GM12872 (cell line): ENCODE measurements around the gene ZCWPW1.

Source experiments
- TF ChIP-seq, protein P1 (sequence below): IDR thresholded peaks from 3 replicates; pipeline ENCODE4 v1.5.1; 2011; ENCODE audit warnings: low read depth, mild to moderate bottlenecking, low read length, moderate library complexity; ENCODE audit not compliant: insufficient read depth

Gene ZCWPW1

DNA sequence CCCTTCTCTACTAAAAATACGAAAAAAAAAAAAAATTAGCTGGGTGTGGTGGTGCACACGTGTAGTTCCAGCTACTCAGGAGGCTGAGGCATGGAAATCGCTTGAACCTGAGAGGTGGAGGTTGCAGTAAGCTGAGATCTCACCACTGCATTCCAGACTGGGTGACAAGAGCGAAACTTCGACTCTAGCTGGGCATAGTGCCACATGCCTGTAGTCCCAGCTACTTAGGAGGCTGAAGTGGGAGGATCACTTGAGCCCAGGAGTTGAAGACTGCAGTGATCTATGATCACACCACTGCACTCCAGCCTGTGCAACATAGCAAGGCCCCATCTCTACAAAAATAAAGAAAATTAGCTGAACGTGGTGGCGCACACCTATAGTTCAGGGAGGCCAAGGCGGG, 36.8 kb upstream of the ZCWPW1 start:
- TF ChIP-seq, protein P1, sequence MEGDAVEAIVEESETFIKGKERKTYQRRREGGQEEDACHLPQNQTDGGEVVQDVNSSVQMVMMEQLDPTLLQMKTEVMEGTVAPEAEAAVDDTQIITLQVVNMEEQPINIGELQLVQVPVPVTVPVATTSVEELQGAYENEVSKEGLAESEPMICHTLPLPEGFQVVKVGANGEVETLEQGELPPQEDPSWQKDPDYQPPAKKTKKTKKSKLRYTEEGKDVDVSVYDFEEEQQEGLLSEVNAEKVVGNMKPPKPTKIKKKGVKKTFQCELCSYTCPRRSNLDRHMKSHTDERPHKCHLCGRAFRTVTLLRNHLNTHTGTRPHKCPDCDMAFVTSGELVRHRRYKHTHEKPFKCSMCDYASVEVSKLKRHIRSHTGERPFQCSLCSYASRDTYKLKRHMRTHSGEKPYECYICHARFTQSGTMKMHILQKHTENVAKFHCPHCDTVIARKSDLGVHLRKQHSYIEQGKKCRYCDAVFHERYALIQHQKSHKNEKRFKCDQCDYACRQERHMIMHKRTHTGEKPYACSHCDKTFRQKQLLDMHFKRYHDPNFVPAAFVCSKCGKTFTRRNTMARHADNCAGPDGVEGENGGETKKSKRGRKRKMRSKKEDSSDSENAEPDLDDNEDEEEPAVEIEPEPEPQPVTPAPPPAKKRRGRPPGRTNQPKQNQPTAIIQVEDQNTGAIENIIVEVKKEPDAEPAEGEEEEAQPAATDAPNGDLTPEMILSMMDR: no peak

DNA sequence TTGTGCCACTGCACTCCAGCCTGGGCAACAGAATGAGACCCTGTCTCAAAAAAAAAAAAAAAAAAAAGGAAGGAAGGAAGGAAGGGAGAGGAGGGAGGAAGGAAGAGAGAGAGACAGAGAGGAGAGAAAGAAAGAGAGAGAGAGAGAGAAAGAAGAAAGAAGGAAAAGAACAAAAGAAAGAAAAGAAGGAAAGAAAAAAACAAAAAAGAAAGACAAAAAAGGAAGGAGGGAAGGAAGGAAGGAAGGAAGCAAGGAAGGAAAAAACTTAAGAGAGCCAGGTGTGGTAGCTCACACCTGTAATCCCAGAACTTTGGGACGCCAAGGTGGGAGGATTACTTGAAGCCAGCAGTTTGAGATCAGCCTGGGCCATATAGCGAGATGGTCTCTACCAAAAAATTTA, 36.3 kb upstream of the ZCWPW1 start:
- TF ChIP-seq, protein P1: no peak

DNA sequence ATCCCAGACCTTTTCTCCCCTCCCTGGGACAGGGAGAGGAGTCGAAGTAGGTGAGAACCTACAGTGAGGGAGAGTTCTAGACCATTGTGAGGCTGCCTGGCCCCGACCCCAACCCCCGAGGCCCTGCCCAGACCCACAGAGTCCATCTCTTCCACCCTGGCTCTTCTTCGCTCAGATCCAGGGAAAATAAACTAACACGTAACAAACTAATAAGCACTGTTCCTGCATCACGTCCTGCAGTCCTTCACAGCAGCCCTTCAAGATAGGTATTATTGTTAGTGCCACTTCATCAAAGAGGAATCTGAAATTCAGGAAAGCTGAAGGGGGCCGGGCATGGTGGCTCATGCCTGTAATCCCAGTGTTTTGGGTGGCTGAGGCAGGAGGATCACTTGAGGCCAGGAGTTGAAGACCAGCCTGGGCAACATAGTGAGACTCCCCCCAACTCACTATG, 35.7 kb upstream of the ZCWPW1 start, which contains the start of gene SPACDR:
Gene SPACDR (minus strand): TSS at position 51 of the 451 bp plus-strand sequence. CDS start 235 bp downstream, outside the sequence.
- TF ChIP-seq, protein P1: no peak

DNA sequence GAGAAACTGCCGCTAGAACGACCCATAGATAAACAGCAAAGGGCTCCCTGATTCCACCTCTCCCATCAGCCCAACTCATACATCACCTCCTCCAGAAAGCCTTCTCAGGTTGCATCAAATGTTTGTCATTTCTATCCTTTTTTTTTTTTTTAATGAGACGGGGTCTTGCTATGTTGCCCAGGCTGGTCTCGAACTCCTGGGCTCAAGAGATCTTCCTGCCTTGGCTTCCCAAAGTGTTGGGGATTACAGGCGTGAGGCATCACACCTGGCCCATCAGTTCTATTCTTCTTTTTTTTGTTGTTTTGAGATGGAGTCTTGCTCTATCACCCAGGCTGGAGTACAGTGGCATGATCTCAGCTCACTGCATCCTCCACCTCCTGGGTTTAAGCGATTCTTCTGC, 28.5 kb upstream of the ZCWPW1 start:
- TF ChIP-seq, protein P1: no peak

DNA sequence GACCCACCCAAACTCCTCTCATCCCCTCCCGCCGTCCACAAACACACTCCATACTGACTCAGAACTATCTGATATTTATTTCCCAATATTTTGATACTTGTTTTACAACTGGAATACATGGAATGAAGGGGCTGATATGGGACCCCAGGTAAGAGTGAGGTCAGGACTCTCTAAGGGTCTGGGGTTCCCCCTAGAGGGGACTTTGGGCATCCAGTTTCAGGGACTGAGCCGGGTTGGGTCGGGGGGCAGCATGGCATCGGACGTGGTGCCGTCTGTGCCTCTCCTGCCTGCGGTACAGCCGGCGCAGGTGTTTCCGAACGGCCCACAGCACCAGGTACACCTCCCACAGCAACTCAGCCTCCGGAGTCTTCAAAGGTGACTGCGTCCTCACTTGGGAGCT, 28.1 kb upstream of the ZCWPW1 start:
- TF ChIP-seq, protein P1: 0 out of 3 replicates have a peak, but pooled peaks have one; percentile 20

DNA sequence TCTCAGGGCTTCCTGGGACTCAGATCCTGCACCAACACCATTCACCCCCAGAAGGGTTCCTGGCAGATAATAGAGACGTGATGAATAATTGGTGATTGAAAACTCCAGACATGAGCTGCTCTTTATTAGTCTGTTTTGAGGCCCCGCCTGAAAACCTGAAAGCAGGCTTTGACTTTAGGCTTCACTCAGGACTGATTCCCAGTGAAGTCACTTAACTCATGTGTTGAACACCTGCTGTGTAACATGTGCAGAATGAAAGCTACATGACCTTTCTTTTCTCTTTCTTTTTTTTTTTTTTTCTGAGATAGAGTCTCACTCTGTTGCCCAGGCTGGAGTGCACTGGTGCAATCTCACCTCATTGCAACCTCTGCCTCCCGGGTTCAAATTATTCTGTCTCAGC, 26.7 kb upstream of the ZCWPW1 start:
- TF ChIP-seq, protein P1: no peak

DNA sequence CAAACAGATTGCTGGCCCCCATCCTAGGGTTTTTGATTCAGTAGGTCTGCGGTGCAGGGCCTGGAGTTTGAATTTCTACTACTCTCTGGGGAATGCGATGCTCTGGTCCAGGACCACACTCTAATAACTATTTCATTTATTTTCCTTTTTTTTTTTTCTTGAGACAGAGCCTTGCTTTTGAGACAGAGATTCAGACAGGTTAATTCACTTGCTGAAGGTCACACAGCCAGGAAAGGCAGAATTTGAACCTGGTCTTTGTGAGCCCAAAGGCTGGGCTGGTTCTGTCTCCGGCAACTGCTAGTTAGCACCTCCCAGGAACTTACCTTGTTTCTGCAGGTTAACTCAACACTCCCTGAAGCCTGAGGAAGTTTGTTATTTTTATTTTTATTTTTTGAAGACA, 24.0 kb upstream of the ZCWPW1 start:
- TF ChIP-seq, protein P1: no peak
